RPMI7951 (cell line): ENCODE results near the gene TFCP2L1. TPM values are rescaled to one million over a fixed set of nuclear protein-coding genes. Genes with fewer than 3 reads are reported as not detected.
"Not testable (repeated sequence)": the region's sequence is repeated elsewhere in the genome, so short reads cannot be mapped to it uniquely, and the experiment has no call there.

Experiments used
- DNase-seq: peaks from one replicate; pipeline ENCODE4 v3.0.0-alpha.2; 2012; ENCODE audit warnings: low read depth
- total RNA-seq: library from RNA; depleted of rRNA; stranded (reverse); fragments of >200 nt; shearing (Covaris generic); gene quantifications from 2 replicates; pipeline ENCODE4 v1.2.3, GENCODE V29; 2014; rRNA removed

TFCP2L1 gene, protein sequence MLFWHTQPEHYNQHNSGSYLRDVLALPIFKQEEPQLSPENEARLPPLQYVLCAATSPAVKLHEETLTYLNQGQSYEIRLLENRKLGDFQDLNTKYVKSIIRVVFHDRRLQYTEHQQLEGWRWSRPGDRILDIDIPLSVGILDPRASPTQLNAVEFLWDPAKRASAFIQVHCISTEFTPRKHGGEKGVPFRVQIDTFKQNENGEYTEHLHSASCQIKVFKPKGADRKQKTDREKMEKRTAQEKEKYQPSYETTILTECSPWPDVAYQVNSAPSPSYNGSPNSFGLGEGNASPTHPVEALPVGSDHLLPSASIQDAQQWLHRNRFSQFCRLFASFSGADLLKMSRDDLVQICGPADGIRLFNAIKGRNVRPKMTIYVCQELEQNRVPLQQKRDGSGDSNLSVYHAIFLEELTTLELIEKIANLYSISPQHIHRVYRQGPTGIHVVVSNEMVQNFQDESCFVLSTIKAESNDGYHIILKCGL
- total RNA-seq = under 0.01 TPM in 1 of 2 replicates, not detected in the other

DNA sequence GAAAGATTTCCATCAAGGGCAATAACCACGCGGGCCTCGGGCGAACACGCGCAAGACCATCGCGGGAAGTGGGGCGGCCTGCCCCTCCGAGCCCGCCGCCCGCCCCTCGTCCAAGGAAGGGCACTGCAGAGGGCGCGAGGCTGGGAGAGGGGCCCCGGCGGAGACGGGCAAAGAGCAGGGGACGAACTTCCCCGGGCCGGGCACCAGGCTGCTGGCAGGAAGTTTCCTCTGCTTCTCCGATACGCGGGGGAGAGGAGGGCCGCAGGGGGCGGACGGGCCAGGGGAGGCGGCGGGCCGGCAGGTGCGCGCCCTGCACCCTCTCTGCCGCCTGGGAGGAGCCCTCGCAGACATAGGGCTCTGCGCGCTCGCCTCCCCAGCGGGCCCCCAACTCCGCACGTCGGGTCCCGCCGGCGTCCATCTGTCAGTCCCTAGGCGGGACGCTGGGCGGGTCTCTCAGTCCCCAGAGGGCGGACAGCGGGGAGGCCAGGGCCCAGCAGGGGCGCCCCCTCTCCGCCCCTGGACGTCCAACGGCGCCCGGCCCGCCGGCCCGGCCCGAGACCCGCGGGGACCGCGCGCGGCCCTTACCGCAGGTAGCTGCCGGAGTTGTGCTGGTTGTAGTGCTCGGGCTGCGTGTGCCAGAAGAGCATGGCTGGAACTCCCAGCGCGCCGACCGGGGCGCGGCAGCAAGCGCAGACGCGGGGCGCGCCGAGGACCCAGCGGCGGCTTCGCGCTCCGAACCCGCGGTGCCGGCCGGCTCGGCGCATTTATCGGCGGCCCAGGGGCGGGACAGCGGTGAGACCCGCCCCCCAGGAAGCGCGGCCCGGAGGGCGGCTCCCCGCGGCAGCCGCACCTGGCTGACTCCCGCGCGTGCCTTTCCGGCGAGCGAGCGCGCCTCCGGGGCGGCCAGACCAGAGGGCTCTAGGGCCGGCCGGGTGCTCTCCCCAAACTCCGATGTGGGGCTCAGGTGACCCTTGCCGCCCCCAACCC is at the start of gene TFCP2L1:
Gene TFCP2L1 (minus strand): TSS at position 740 of the 987 bp plus-strand sequence. CDS start 93 bp downstream, at position 647.
- no peak for DNase-seq

DNA sequence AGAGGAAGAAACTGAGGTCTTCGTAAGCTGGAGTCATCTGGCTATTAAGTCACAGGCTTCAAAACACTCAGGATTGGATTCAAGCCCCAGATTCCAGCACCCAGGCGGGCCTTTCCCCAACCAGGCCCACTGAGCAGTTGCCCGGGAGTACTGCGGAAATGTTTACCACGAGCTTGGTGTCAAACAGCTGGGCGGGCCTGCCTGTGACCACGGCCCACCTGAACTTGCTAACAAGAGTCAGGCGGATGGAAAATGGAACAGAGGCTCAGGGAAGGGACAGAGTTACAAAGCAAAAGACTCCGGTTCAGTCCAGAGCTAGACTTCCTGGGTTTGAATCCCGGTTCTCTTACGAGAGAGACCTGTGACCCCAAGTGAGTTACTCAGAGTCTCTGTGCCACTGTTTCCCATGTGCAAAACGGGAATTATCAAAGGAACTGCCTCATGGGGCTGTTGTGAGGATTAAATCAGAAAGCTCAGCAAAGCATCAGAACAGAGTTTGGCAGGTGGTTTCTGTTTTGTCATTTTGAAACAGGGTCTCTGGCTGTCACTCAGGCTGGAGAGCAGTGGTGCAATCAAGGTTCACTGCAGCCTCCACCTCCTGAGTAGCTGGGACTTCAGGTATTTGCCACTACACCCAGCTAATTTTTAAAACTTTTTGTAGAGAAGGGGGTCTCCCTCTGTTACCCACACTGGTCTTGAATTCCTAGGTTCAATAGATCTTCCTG is 49.0 kb upstream of the TFCP2L1 start:
- DNase-seq = no peak

DNA sequence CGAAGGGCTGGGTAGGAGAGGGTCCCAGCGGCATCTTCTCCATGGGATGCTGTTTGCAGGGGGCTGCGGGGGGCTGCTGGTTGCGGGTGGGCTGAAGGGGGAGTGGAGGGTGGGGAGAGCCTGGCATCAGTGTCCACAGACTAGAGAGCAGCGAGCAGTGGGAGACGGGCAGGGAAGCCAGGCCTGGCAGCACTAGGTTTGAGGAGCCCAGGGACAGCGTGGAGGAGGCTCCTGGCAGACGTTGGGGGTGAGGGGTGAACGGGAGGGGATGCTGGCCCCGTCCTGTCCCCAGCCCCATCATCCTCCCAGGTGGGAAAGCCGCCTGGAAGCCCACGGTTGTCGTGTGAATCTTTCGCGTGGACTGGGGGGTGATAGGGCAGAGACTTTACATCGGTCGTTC is 48.2 kb upstream of the TFCP2L1 start:
- DNase-seq = no peak

GRCh38 chr2:121331324-121331723 is 46.3 kb upstream of the TFCP2L1 start:
- not testable (repeated sequence) for DNase-seq

DNA sequence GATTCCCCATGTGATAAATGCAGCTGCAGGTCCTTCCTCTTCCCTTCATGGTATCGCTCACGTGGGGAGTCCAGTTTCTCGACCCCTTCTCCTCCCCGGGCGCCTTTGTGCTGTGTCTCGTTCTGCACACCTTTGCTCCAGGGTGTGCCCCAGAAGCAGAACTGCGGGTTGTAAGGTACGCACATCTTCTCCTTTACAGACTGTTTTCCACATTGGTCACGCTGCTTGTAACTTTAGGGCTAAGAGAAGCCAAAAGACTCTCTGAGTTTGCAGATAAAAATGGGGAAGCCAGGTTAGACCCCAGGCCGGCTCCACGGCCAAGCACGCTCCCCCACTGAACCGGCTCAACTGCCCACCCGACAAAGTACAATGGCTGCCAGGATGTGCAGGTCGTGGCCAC is 45.9 kb upstream of the TFCP2L1 start:
- DNase-seq = no peak

GRCh38 chr2:121329786-121330185 is 44.8 kb upstream of the TFCP2L1 start:
- no peak for DNase-seq

- no peak for DNase-seq
Observed at GRCh38 chr2:121326628-121327027, 41.6 kb upstream of the TFCP2L1 start.

GRCh38 chr2:121324601-121325000 is 39.6 kb upstream of the TFCP2L1 start:
- no peak for DNase-seq

- DNase-seq = no peak
Observed at GRCh38 chr2:121321476-121321875, 36.5 kb upstream of the TFCP2L1 start.

- DNase-seq = no peak
Observed at GRCh38 chr2:121319941-121320340, 34.9 kb upstream of the TFCP2L1 start.

DNA sequence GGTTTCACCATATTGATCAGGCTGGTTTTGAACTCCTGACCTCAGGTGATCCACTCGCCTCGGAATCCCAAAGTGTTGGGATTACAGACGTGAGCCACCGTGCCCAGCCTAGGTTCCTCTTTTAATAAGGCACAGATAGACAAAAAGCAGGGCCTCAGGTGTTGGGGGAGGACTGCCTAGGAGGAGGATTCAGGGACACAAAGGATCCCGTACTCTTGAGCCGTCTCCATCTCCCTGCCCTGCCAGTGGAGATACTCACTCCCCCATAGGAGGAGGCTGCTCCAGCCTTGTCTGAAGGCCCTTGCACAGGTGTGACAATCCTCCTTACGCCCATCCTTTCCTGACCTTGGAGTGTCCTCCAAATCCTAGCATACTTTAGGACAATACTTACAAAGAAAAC is 32.0 kb upstream of the TFCP2L1 start:
- DNase-seq = no peak

DNA sequence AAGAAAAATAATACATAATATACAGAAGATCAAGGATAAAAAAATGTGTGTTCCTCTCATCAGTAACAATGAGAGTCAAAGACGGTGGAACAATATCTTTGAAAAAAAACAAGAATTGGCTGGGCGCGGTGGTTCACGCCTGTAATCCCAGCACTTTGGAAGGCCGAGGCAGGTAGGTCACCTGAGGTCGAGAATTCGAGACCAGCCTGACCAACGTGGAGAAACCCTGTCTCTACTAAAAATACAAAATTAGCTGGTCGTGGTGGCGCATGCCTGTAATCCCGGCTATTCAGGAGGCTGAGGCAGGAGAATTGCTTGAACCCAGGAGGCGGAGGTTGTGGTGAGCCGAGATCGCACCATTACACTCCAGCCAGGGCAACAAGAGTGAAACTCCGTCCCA is 28.7 kb upstream of the TFCP2L1 start:
- DNase-seq = not testable (repeated sequence)

DNA sequence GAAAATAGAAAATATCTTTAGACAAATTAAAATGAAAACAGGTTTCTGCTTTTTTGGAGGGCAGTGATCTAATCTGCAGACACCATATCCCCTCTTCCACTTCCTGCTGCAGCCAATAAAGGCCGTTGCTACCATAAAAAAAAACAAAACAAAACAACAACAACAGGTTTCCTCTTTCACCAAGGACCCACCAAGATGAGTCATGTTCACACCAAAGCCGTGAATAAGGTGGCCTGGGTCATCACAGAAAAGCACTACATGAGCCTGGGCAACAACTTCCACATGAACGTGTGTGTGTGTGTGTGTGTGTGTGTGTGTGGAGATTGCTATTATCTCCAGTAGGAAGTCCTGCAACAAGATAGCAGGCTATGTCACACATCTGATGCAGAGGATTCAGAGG is 24.8 kb upstream of the TFCP2L1 start:
- no peak for DNase-seq

DNA sequence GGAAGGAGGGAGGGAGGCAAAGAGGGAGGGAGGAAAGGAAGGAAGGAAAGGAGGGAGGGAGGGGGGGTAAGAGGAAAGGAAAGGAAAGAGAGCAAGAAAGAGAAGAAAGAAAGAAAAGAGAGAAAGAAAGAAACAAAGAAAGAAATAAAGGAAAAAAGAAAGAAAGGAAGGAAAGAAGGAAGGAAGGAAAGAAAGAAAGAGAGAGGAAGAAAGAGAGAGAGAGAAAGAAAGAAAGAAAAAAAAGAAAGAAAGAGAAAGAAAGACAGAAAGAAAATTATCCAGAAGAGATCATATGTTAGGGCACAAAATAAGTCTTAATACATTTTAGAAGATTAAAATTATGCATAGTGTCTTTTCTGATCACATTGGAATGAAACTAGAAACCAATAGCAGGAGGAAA is 24.3 kb upstream of the TFCP2L1 start:
- DNase-seq = no peak

GRCh38 chr2:121307048-121307447 is 22.0 kb upstream of the TFCP2L1 start:
- no peak for DNase-seq

DNA sequence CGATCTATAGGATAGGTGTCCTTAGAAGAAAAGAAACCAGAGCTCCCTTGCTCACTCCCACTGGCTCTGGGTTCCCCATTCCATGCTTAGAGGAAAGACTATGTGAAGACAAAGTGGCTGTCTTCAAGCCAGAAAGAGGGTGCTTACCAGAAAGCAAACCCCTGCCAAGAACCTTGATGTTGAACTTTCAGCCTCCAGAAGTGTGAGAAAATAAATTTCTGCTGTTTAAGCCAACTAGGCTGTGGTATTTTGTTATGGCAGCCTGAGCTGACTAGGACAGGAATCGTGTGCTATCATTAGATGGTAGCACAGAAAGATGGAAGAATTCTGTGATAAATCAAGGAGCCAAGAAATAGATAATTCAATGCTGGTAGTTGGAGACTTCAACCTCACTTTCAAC is 19.9 kb upstream of the TFCP2L1 start:
- DNase-seq = no peak

- DNase-seq = no peak
Observed at GRCh38 chr2:121303531-121304263, 18.7 kb upstream of the TFCP2L1 start.

GRCh38 chr2:121301190-121301589 is 16.2 kb upstream of the TFCP2L1 start:
- DNase-seq = not testable (repeated sequence)

- DNase-seq = no peak
Observed at GRCh38 chr2:121298476-121298875, 13.5 kb upstream of the TFCP2L1 start.

GRCh38 chr2:121297866-121298265 is 12.9 kb upstream of the TFCP2L1 start:
- DNase-seq = not testable (repeated sequence)
